ENCODE results near the gene FIGN.

DNA sequence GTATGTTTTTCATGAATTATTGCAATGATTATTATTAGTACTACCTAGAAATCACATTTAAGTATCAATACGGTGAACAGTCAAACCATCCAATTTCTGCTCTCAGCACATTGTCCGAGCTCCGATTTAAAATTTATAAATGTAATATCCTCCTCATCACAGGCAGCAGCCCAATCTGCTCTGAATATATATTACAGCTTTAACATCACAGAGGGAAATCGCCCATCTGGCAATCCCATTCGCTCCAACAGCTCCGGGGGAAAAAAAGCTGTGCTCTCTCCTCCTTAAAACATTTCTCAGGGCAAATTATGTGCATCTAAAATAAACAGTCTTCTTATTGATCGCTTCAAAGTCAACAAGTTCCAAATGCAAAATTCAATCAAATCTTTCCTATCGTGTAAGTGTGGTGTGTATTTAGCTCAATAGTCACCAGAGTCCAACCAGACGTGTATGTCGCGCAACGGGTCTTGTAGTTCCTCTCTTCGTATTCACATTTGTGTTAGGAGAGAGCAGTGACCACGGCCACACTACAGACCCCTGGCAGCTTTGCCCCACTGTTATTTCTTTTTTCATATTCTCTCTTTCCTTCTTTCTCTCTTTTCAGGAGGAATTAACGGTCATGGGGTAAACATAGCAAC, 2.4 kb downstream of the FIGN start:
- TF ChIP-seq, protein P1, sequence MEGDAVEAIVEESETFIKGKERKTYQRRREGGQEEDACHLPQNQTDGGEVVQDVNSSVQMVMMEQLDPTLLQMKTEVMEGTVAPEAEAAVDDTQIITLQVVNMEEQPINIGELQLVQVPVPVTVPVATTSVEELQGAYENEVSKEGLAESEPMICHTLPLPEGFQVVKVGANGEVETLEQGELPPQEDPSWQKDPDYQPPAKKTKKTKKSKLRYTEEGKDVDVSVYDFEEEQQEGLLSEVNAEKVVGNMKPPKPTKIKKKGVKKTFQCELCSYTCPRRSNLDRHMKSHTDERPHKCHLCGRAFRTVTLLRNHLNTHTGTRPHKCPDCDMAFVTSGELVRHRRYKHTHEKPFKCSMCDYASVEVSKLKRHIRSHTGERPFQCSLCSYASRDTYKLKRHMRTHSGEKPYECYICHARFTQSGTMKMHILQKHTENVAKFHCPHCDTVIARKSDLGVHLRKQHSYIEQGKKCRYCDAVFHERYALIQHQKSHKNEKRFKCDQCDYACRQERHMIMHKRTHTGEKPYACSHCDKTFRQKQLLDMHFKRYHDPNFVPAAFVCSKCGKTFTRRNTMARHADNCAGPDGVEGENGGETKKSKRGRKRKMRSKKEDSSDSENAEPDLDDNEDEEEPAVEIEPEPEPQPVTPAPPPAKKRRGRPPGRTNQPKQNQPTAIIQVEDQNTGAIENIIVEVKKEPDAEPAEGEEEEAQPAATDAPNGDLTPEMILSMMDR (IDR thresholded peaks at IDR 0.05; ENCODE audit: poor library complexity) = no peak
- TF ChIP-seq EZH2phosphoT487 (IDR thresholded peaks at IDR 0.05; ENCODE audit: low read depth, severe bottlenecking, unreplicated experiment) = no peak
- TF ChIP-seq EZH2 (IDR thresholded peaks at IDR 0.05; ENCODE audit: borderline replicate concordance) = no peak

All from hepatocyte (in vitro differentiated cells).